Renal cortex interstitium (tissue), 11 donors: ENCODE data around the gene RIPK4. TPM values are rescaled to one million over a fixed set of nuclear protein-coding genes. Genes with fewer than 3 reads are reported as not detected.
"Not testable (repeated sequence)": the region's sequence is repeated elsewhere in the genome, so short reads cannot be mapped to it uniquely, and the experiment has no call there.

Experiments used
- DNase-seq, 11 donors: peaks; one replicate each; pipeline ENCODE4 v3.0.0-alpha.2; 2013; ENCODE audit warnings: low read depth in 9 of 11, low spot score in 4 of 11; ENCODE audit errors: extremely low read depth in 1 of 11
- polyA plus RNA-seq, 3 donors: library from polyadenylated mRNA; unstranded; fragments of 120-200 nt; gene quantifications; one replicate each; pipeline ENCODE4 v1.2.1, GENCODE V29; 2013; ENCODE audit not compliant: insufficient read length in 3 of 3

Gene RIPK4
- polyA plus RNA-seq, 3 donors, result 16.8 to 22.5 (median 18.2) TPM

DNA sequence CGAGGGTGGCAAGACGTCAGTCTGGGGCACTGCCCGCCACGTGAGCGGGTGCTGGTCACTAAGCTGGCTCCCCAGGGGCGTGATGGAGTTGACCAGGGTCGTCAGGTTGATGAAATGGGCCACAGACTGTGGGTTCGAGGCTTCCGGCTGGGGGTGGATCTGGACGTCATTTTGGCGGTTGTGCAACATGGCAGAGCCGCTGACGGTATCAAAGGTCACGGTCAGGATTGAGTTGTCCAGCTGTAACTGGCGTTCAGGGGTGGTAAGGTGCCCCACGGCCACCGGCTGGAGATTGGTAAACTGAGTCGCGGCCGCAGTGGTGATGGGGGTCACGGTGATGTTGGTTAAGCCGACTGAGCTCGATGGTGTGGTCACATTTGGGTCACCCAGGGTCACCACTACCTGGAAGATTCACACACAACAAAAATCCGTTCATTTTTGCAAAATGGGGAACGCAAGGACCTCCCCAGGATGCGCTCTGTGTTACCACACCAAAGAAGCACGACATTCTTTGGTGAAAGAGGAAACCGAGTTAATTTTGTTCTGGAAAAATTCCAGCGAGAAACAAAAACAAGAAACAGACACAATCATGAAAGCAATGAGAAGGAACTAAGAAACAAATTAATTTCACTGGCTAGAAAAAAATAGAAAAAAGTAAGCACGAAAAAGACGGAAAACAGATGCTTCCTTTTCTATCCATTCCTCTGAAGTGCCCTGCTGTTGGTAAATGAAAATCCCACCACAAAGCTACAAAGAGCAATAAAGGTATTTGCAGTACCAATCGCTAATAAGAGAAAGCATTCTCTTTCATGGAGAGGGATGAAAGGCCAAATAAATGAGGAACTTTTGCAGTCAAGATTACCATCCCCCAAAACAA is 34.7 kb upstream of the RIPK4 start:
- no peak for DNase-seq

DNA sequence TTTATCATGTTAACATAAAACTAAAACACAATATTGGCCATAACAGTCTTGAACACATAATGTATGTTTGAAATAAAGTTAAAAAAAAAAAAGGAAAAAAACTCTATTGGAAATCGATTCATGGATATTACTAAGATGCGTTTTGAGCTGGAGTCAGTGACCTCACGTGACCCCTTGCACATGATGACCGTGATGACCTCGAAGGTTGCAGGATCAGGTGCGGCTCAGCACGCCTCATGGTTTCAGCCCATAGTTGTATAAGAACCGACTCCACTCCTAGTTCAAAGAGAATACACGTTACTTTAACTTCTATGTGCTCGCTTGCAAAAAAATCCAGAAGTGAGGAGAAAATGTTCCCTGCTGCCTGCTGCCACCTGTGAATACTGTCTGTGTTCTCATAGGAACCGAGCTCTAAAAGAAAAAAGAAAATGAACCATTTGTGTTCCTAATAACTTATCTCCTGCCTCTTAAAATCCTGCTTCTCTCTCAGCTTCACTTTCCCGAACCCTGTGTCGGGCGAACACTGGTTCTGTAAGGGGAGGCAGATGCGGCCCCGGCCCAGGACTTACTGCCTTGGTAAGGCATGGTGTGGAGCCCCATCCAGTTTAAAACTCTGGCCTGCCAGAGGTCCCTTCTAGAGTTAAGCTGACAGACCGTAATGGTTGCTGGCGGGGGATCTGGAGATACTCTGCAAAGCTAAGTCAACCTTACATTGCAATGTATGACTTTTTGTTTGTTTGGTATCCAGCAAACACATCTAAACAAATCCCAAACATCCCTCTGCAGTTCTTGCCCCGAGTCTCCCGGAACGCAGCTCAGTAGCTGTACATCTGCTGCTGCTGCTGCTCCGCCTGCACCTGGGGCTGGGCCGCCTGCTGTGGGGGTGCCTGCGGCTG is 33.8 kb upstream of the RIPK4 start:
- no peak for DNase-seq

DNA sequence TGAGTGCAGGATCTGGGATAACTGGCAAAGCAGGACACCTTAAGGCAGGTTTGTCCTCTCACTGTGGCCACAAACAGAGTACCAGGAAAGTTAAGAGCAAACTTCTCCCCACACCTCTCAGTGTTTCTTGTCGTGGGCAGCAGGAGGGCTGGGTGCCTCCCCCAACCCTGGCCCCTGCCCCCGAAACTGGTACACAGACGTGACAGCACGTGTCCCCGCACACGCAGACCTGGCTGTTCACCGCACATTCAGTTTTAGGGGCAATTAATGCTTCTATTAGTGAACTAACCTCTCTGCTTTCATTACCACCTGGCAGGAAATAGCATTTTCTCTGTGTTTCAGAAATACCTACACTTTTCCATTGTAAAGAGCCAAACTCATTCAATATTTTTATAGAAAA is 32.9 kb upstream of the RIPK4 start:
- no peak for DNase-seq

DNA sequence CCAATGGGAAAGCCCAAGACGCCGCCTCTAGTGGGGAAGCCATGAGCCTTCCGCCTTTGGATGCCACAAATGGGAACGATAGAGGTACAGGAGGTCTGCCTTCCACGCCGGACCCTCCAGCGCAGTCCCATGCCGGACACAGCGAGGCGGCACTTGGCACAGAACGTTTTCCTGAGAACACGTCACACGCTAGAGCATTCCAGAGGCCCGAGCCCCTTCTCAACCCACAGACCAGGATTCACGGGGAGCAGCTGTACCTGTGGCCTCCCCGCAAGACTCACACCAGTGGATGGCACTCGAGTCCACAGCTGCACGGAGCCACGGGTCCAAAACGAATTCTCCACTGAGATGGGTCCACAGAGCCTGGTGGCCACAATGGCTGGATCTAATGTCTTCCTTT is 31.5 kb upstream of the RIPK4 start:
- DNase-seq, result no peak

DNA sequence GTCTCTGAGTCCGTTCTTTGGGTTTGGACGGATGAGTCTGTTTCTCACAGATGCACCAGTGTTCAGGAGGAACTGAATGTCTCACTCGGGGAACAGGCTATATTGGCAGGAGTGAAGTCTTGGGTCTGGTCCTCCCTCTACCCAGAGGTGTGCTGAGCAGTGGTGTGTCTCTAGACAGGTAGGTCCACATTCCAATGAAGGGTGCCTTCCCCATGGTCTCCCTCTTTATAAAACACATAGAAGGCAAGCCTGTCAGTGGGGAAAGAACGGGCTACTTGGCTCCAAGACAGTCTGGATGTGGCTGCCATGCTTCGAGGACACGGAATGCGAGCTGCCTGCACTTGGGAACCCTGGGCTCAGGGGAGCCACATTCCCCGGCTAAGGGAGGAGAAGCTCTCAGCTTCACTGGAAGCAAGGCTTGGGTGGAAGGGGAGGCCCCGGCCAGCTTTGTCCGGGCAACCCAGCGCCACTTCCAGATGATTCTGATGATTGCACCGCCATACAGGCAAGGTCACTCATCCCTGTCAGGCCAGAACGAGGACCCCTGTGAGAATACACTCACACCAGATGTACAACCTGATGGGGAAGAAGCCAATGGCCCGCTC is 29.7 kb upstream of the RIPK4 start:
- no peak for DNase-seq

DNA sequence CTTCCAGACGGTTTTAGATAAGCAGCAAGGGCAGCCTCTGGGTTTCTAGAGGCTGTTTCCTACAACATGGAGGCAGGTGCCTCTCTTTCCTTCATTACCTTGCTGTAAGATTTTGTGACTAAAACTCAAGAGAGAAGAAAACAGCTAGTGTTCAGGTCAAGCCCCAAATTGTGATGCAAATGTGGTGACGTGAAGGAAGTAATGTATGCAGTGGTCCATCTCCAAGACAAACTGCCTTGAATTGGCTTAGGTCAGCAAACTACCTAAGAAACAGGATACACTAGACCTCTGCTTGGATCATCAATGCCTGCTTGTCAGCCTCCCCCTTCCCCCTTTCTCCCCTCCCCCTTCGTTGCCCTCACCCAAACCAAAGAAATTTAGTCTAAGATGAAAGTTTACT is 28.9 kb upstream of the RIPK4 start:
- DNase-seq, result no peak

DNA sequence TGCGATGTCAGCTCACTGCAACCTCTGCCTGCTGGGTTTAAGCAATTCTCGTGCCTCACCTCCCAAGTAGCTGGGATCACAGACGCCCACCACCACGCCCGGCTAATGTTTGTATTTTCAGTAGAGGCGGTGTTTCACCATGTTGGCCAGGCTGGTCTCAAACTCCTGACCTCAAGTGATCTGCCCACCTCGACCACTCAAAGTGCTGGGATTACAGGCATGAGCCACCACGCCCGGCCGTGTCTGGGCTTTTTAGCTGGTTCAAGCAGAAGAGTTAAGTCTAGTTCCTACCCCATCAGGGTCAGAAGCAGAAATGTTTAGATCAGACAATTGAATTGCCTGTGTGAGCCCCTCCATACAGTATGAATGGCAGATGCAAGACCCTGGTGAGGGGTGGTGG is 27.7 kb upstream of the RIPK4 start:
- no peak for DNase-seq

DNA sequence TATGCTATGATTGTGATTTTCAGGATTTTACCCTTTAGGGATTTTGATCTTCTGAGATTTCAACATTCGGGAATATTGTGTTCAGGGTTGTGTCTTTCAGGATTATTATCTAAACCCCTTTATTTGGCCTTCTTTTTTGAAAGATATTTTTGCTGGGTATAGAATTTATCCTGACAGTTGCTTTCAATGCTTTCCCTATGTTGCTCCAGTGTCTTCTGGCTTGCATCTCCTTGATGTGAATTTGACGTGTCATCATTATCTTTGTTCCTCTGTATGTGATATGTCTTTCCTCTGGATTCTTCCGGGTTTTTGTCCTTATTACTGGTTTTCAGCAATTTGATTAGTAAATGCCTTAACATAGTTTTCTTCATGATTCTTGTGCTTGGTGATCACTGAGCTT is 25.9 kb upstream of the RIPK4 start:
- no peak for DNase-seq

DNA sequence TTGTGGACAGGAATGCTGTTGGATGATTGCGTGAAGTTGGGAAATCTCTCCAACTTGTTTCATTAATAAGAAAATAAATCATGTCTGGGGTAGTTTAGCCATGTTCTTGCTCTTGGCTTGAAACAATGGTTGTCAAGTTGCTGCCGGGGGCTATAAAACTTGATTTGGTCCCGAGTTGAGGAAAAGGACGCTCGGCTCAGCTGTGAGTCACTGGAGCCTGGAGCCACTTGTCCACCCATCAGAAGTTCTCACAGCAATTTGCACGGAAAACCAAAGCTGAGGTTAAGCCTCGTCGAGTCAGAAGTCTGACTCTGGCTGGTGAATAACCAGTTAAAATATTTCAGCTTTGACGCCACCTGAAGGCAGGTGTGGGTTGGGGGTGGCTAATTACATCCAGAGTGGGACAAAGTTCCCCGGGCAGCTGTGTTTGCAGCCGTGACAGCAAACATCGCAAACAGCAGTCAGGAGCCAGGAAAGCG is 19.7 kb upstream of the RIPK4 start:
- no peak for DNase-seq

DNA sequence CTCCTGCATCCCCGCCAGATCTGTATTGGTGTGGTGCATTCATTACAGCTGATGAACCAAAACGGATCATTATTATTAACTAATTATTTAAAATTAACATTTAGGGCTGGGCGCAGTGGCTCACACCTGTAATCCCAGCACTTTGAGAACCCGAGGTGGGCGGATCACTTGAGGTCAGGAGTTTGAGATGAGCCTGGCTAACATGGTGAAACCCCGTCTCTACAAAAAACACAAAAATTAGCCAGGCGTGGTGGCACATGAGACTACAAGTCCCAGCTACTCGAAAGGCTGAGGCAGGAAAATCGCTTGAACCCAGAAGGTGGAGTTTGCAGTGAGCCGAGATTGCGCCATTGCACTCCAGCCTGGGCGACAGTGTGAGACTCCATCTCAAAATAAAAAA is 18.4 kb upstream of the RIPK4 start:
- not testable (repeated sequence) for DNase-seq

DNA sequence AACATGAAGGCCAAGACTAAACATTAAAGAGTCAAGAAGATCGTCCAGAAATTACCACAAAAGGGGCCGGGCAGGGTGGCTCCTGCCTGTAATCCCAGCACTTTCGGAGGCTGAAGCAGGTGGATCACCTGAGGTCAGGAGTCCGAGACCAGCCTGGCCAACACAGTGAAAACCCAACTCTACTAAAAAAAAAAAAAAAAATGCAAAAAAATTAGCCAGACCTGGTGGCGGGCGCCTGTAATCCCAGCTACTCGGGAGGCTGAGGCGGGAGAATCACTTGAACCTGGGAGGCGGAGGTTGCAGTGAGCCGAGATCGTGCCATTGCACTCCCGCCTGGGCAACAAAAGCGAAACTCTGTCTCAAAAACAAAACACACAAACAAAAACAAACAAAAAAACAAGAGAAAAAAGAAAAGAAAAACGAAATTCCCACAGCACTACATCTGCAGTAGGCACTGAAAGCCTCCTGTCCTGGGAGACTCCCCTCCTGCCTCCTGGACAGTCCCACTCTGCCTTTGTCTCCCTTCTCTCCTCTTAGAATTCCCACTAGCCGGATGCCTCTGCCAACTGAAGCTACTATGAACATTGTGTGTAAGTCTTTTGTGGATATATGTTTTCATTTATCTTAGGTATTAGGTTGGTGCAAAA is 17.7 kb upstream of the RIPK4 start:
- DNase-seq, result no peak

DNA sequence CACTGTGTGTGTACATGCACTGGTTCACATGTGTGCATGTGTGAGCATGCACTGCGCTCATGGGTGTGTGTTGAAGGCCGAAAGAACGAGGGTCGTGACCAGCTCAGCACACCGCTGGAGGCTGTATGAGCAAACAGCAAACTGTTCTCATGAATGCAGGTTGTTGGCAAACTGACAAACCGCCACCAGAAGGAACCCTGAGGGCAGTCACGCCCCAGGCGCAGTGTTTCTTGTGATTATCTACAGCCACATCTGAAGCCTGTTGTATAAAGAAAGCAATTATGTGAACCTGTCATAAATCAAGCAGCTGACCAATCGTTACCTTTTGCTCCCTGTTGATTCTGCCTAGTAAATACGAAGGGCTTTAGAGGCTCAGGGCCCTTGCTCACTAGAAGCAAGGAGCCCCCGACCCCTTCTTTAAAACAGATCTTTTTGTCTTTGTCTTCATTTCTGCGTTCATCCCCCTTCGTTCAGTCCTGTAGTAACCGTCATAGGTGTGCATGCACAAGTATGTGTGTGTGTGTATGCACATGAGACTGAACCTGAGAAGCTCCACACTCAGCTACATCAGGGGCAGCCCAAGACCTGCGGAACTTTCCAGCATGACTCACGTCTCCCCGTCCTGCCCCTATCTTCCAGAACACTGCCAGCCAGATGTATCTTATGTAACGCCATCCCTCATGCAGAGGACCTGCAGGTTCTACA is 16.8 kb upstream of the RIPK4 start:
- no peak for DNase-seq

DNA sequence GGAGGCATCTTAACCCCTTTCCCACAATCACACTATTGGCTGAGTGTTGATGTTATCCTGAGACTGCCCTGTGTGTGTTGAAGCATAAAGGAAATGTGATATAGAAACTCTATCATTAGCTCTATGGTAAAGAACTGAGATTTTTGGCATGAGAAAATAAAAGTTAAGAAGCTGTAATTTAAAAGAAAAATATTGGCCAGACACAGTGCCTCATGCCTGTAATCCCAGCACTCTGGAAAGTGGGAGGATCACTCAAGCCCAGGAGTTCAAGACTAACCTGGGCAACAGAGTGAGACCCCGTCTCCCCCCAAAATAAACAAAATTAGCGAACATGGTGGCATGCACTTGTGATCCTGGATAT is 14.2 kb upstream of the RIPK4 start:
- no peak for DNase-seq

DNA sequence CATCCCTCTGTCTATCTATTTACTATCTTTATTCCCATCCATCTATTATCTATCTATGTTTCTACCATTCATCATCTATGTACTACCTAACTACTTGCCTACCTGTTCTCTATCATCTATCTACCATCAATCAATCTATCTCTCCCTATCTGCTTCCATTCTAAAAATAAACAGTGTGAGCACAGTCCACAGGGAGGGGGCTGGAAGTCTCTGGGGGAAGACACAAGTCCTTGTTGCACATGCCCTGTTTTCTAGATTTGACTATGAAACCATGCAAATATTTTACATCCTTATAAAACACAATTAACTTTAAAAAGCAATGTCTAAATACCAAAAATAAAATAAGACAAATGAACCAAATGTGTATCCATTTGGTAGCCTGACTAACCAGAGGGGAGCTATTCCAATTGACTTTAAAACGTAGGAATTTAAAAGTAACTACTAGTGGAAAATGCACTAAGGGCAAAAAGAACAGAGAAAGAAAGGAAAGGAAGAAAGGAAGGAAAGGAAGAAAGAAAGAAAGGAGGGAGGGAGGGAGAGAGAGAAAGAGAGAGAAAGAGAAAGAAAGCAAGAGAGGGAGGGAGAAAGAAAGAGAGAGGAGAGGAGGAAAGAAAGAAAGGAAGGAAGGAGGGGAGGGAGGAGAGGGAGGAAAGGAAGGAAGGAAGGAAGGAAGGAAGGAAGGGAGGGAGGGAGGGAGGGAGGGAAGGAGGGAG is 13.6 kb upstream of the RIPK4 start:
- DNase-seq, result no peak

DNA sequence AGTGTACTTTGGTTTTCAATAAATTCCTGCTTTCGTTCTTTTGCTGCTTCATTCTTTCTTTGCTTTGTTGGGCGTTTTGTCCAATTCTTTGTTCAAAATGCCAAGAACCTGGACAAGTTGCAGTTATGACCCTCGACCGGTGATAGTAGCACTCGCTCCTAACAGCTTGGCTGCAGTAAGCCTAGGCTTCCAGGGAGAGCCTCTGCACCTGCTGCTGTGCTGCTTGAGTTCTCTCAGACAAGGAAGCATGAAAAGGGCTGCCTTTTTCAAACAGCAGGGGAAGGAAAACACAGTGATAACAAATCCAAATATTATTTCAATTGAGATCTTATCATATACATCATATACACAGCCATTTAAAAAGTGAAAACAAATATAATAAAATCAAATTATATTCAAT is 12.8 kb upstream of the RIPK4 start:
- DNase-seq, result no peak

DNA sequence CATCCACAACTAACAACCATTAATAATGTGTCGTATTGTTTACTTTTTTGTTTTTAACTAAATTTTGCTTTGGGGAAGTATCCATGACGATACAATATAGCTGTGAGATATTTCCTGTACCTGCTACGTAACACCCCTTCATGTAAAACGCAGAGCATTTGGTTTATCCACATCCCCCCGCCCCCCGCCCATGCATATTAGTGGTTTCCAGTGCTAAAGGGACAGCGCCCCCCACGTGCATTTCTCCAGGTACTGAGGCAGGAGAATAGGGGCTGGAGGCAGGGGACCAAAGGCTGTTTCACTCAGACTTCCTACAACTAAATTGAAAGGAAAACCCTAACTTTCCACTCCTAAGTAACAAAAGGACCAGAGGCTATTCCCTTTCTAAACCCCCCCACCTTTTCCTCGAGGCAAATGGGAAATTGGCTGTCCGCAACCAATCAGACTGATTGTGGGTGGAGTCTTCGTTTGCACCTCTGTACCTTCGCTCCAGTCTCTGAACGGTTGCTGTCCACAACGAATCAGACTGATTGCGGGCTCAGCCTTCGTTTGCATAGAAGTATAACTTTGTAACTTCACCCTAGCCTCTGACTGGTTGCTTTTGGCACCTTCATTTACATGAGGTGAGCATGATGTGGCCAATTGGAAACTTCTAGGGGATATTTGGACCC is 12.2 kb upstream of the RIPK4 start:
- DNase-seq, result no peak

DNA sequence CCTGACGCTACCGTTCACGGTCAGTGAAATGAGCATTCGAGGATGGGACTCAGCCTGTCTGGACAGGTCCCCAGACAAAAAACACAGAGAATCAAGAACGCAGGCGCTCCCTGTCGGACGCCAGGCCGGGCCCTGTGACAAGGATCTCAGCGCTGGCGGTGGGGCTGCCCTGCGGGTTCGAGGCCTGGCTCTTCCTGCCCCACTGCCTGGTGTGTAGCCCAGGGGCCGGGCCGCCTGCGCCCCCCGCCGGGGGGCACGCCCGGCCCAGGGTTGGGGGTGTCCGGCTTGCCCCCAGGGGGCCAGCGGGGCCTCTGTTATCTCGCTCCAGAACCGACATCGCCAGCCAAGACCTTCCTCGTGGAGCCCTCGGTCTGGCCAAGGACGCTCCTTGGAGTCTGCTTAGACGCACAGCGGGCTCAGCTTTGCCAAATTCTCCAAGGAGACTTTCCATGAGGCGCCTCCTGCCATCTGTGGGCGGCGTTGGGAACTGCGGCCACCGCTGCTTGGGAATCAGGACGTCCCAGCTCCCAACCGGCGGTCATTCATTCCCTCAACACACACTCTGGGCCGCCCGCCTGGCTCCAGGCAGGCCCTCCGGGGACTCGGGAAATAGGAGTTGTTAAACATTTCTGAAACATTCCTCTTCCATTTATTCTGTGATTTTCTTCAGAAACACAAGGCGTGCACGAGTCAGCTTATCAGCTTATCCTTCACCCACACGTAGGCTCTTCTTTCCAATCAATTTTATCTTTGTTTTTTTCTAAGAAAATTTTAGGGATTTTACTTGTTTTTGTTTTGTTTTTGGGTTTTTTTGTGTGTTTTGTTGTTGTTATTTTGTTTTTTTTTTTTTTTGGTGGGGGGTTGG is 11.3 kb upstream of the RIPK4 start:
- DNase-seq, result peak in 1 of 11 donors; percentile 74
